Neural cell (in vitro differentiated cells): ENCODE results near the gene SLAMF7. TPM values are rescaled to one million over a fixed set of nuclear protein-coding genes. Genes with fewer than 3 reads are reported as not detected.
"Not testable (repeated sequence)": the region's sequence is repeated elsewhere in the genome, so short reads cannot be mapped to it uniquely, and the experiment has no call there.

ENCODE experiments used
- H2AFZ ChIP-seq: fragments of 200-600, 300-800 bp; sonication (generic), shearing (Covaris generic); 2 replicates; pipeline ENCODE4 v1.6.0; 2014; ENCODE audit warnings: low read depth, mild to moderate bottlenecking, antibody characterized with exemption, low read length, moderate library complexity
- H3F3A ChIP-seq: fragments of 200-600 bp; shearing (Covaris generic); 2 replicates; pipeline ENCODE4 v1.6.1; 2016; ENCODE audit warnings: mild to moderate bottlenecking, moderate library complexity, mixed read lengths, antibody characterized with exemption, low read length; ENCODE audit not compliant: insufficient read depth, poor library complexity, severe bottlenecking
- H3K27ac ChIP-seq: fragments of 200-600, 300-800 bp; sonication (generic), shearing (Covaris generic); 2 replicates; pipeline ENCODE4 v1.5.1; 2014; ENCODE audit warnings: mild to moderate bottlenecking, low read length, moderate library complexity
- H3K27me3 ChIP-seq: fragments of 300-800, 200-600 bp; sonication (generic), shearing (Covaris generic); 2 replicates; pipeline ENCODE4 v1.6.0; 2014; ENCODE audit warnings: mild to moderate bottlenecking, low read depth, low read length, moderate library complexity; ENCODE audit not compliant: insufficient read depth
- H3K36me3 ChIP-seq: fragments of 300-800, 200-600 bp; sonication (generic), shearing (Covaris generic); 2 replicates; pipeline ENCODE4 v1.5.1; 2014; ENCODE audit warnings: mild to moderate bottlenecking, antibody characterized with exemption, low read length, moderate library complexity; ENCODE audit not compliant: insufficient read depth
- H3K4me2 ChIP-seq: fragments of 300-800, 200-600 bp; sonication (generic), shearing (Covaris generic); 2 replicates; pipeline ENCODE4 v1.6.0; 2014; ENCODE audit warnings: mild to moderate bottlenecking, low read length
- H3K4me3 ChIP-seq: fragments of 300-800, 200-600 bp; sonication (generic), shearing (Covaris generic); 2 replicates; pipeline ENCODE4 v1.5.1; 2014; ENCODE audit warnings: mild to moderate bottlenecking, low read length, moderate library complexity
- H3K79me2 ChIP-seq: fragments of 200-600 bp; shearing (Covaris generic); replicated peaks from 2 replicates; pipeline ENCODE4 v1.6.0; 2014; ENCODE audit warnings: mild to moderate bottlenecking, low read length, moderate library complexity; ENCODE audit not compliant: insufficient read depth
- H3K9ac ChIP-seq: fragments of 300-800, 200-600 bp; sonication (generic), shearing (Covaris generic); 2 replicates; pipeline ENCODE4 v1.6.1; 2016; ENCODE audit warnings: mild to moderate bottlenecking, low read length, mixed read lengths
- H3K9me2 ChIP-seq: fragments of 200-600 bp; shearing (Covaris generic); 2 replicates; pipeline ENCODE4 v1.6.1; 2016; ENCODE audit warnings: mild to moderate bottlenecking, low read length, mixed read lengths; ENCODE audit not compliant: insufficient read depth
- H3K9me3 ChIP-seq: fragments of 200-600, 300-800 bp; sonication (generic), shearing (Covaris generic); 2 replicates; pipeline ENCODE4 v1.6.1; 2016; ENCODE audit warnings: mild to moderate bottlenecking, mixed run types, low read length, moderate library complexity, mixed read lengths
- H4K20me1 ChIP-seq: fragments of 200-600 bp; shearing (Covaris generic); 2 replicates; pipeline ENCODE4 v1.6.1; 2016; ENCODE audit warnings: mild to moderate bottlenecking, mixed run types; ENCODE audit not compliant: insufficient read depth
- EP300 ChIP-seq: fragments of 450-650 bp; conservative IDR thresholded peaks from 2 replicates; pipeline ENCODE4 v1.6.1; 2014; ENCODE audit warnings: antibody characterized with exemption, mild to moderate bottlenecking, moderate library complexity; ENCODE audit not compliant: poor library complexity, severe bottlenecking
- EZH2 ChIP-seq: fragments of 200-600, 300-800 bp; shearing (Covaris generic), sonication (generic); IDR thresholded peaks from 2 replicates; pipeline ENCODE4 v1.6.1; 2014; ENCODE audit warnings: antibody characterized with exemption, low read length, borderline replicate concordance, mild to moderate bottlenecking; ENCODE audit not compliant: insufficient read depth, poor library complexity, severe bottlenecking
- MXI1 ChIP-seq: fragments of 450-650 bp; conservative IDR thresholded peaks from 2 replicates; pipeline ENCODE4 v1.6.1; 2014; ENCODE audit warnings: antibody characterized with exemption, mild to moderate bottlenecking; ENCODE audit not compliant: poor library complexity, severe bottlenecking
- POLR2AphosphoS5 ChIP-seq: IDR thresholded peaks from 2 replicates; pipeline ENCODE4 v1.6.1; 2012
- RAD21 ChIP-seq: fragments of 450-650 bp; conservative IDR thresholded peaks from 2 replicates; pipeline ENCODE4 v1.6.1; 2014; ENCODE audit warnings: antibody characterized with exemption, mild to moderate bottlenecking, moderate library complexity
- REST ChIP-seq: IDR thresholded peaks from 2 replicates; pipeline ENCODE4 v1.6.1; 2012; ENCODE audit warnings: borderline replicate concordance
- SMC3 ChIP-seq: fragments of 450-650 bp; conservative IDR thresholded peaks from 2 replicates; pipeline ENCODE4 v1.6.1; 2014; ENCODE audit warnings: antibody characterized with exemption, mild to moderate bottlenecking, moderate library complexity; ENCODE audit not compliant: poor library complexity
- TAF1 ChIP-seq: IDR thresholded peaks from 2 replicates; pipeline ENCODE4 v1.6.1; 2012; ENCODE audit warnings: low read depth
- polyA plus RNA-seq: library from polyadenylated mRNA; depleted of rRNA; stranded (reverse); fragments of >200 nt; gene quantifications from 2 replicates; pipeline ENCODE4 v1.2.3, GENCODE V29; 2014
- TF ChIP-seq, protein P1 (sequence below): fragments of 450-650 bp; IDR thresholded peaks from 2 replicates; pipeline ENCODE4 v1.5.1; 2014; ENCODE audit warnings: antibody characterized with exemption, mild to moderate bottlenecking, moderate library complexity; ENCODE audit not compliant: poor library complexity, severe bottlenecking

The SLAMF7 gene
- polyA plus RNA-seq, 1 donor from 2014 or later = not detected

GRCh38 chr1:160704250-160704649 is 34.8 kb upstream of the SLAMF7 start:
- Histone ChIP-seq H3K27ac (no peak overlapping the region), H3K79me2 (no peaks in the 10 kb centered on the region), H2AFZ (no peak overlapping the region), H3F3A (no peaks in the 10 kb centered on the region), H3K9me2 (no peaks in the 10 kb centered on the region), H3K4me2 (no peak overlapping the region), H3K27me3 (no peaks in the 10 kb centered on the region), H3K4me3 (no peak overlapping the region), H3K9ac (no peak overlapping the region), H3K36me3 (no peaks in the 10 kb centered on the region), H4K20me1 (no peaks in the 10 kb centered on the region), H3K9me3 (no peaks in the 10 kb centered on the region)
- TF ChIP-seq, protein P1, sequence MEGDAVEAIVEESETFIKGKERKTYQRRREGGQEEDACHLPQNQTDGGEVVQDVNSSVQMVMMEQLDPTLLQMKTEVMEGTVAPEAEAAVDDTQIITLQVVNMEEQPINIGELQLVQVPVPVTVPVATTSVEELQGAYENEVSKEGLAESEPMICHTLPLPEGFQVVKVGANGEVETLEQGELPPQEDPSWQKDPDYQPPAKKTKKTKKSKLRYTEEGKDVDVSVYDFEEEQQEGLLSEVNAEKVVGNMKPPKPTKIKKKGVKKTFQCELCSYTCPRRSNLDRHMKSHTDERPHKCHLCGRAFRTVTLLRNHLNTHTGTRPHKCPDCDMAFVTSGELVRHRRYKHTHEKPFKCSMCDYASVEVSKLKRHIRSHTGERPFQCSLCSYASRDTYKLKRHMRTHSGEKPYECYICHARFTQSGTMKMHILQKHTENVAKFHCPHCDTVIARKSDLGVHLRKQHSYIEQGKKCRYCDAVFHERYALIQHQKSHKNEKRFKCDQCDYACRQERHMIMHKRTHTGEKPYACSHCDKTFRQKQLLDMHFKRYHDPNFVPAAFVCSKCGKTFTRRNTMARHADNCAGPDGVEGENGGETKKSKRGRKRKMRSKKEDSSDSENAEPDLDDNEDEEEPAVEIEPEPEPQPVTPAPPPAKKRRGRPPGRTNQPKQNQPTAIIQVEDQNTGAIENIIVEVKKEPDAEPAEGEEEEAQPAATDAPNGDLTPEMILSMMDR = no peak
- TF ChIP-seq EZH2 (no peak), TAF1 (no peak), MXI1 (no peak), EP300 (no peak), RAD21 (no peak), POLR2AphosphoS5 (no peak), SMC3 (no peak), REST (no peak)

- not testable (repeated sequence) for H3K79me2 ChIP-seq, H3K27me3 ChIP-seq, H3K9me2 ChIP-seq, H3F3A ChIP-seq, H3K4me3 ChIP-seq, H3K36me3 ChIP-seq, H2AFZ ChIP-seq, H3K9ac ChIP-seq, H3K9me3 ChIP-seq, H3K27ac ChIP-seq, H4K20me1 ChIP-seq, H3K4me2 ChIP-seq
Observed at GRCh38 chr1:160705212-160705621, 33.8 kb upstream of the SLAMF7 start.

DNA sequence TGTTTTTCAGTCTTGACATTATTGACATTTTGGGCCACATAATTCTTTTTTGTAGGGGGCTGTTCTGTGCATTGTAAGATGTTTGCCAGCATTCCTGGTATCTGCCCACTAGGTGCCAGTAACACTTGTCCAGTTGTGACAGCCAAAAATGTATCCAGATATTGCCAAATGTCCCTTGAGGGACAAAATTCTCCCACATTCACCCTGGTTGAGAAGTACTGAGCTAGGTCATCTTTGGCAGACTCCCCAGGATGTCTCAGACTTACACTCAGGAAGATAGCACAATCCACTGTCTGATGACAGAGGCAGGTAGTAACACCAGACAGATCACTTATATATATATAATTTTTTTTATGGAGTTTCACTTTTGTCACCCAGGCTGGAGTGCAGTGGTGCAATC is 33.3 kb upstream of the SLAMF7 start:
- H3K79me2 ChIP-seq = no peaks in the 10 kb centered on the region
- H3K27me3 ChIP-seq = no peaks in the 10 kb centered on the region
- no peak overlapping the region for H2AFZ ChIP-seq
- TF ChIP-seq SMC3 (no peak), TAF1 (no peak), REST (no peak), RAD21 (no peak), EZH2 (no peak), EP300 (no peak), POLR2AphosphoS5 (no peak), MXI1 (no peak)
- H3K9me3 ChIP-seq = no peaks in the 10 kb centered on the region
- no peak overlapping the region for H3K4me3 ChIP-seq
- no peaks in the 10 kb centered on the region for H3F3A ChIP-seq
- H3K27ac ChIP-seq = no peak overlapping the region
- no peaks in the 10 kb centered on the region for H4K20me1 ChIP-seq
- H3K4me2 ChIP-seq = no peak overlapping the region
- no peaks in the 10 kb centered on the region for H3K9me2 ChIP-seq
- no peak overlapping the region for H3K9ac ChIP-seq
- no peaks in the 10 kb centered on the region for H3K36me3 ChIP-seq
